Activated CD4-positive, alpha-beta T cell treated with anti-CD3 and anti-CD28 coated beads, Interleukin-2, amount 50 U/mL, for 1 hour (primary cell): Measurements from ENCODE around the gene NINL.

Experiments
- DNase-seq: peaks from one replicate; pipeline ENCODE4 v3.0.0-alpha.2; 2020

Gene NINL

GRCh38 chr20:25498280-25498606, 87.1 kb downstream of the NINL start:
- DNase-seq: no peak

DNA sequence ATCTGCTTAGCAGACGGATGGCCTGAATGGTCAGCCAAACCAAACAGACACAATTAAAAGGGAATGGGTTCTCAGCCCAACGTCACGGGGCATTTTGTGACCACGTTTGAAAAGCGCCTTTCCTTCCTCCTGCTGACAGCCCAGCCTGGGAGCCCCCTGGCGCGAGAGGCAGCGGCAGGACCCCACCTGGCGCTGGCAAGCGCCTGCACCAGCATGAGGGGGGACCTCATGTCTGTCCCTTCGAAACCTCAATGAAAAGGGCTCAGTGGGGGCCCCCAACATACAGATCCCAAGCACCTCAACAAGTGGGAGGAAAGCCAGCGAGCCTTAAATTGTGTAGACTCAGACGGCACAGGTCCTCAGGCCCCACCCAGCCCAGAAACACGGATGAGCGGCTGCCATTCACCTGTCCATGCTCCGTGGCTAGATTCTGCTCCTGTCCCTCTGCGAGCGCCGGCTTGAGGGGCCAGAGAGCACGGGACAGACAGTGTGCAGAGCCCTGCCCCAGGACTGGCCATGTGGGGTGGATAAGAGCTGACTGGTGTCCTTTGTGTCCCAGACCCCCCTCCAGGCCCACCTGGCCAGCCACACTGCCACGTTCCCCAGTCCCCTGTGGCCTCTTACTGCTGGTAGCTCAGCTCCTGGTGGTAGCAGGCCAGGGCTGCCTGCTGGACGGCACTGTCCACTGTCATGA, 87.6 kb downstream of the NINL start:
- no peak for DNase-seq

DNA sequence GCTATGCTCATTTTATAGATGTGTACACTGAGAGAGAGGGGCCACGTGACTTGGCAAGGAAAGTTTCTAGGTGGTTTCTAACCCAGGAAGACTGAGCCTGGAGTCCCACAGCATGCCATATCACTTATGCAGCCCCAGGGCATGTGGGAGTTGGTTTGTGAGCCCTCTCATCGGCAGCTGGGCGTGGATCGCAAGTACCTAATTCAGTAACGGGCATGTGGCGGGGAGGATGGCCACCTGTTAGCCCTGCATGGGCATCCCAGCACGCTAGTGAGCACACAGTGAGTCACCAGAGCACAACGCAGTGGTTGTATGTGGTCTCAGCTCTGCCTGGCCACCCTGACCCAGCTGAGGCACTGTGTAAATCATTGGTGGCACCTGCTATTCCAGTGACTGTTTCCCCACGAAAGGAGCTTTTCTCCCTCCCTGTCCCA, 88.3 kb downstream of the NINL start:
- no peak for DNase-seq

- no peak for DNase-seq
These were observed 89.0 kb downstream of the NINL start for GRCh38 chr20:25496165-25496967.

- DNase-seq: no peak
These were observed 90.0 kb downstream of the NINL start for GRCh38 chr20:25495189-25495824.

- no peak for DNase-seq
These were observed 90.7 kb downstream of the NINL start for GRCh38 chr20:25494506-25495188.

GRCh38 chr20:25493748-25494505, 91.4 kb downstream of the NINL start:
- DNase-seq: no peak

- DNase-seq: no peak
These were observed 92.2 kb downstream of the NINL start for GRCh38 chr20:25493137-25493536.

DNA sequence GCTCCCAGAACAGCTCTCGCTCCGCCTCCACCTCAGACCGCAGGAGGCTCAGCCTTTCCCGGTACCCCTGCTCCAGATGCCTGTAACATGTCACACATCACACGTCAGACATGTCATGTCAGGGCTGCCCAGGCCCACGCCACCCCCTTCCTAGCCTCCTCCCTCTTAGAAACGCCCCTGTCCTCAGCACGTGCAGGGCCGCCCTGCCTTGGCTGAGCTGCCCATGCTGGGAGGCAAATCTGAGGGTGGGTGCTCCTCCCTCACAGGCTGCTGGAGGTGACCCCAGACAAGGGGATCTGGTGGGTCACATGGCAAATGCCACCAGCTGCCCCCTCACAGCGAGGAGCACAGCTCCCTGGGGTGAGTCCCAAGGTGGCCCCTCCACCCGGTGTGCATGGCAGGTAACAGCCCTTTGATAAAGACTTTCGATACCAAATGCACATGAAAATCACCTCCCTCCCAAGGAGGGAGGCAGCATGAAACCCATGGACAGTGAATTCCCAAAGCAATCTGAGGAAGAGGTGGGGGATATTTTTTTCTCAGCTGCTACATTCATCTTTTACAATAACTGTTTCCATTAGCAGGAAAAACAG, 93.8 kb downstream of the NINL start:
- no peak for DNase-seq

DNA sequence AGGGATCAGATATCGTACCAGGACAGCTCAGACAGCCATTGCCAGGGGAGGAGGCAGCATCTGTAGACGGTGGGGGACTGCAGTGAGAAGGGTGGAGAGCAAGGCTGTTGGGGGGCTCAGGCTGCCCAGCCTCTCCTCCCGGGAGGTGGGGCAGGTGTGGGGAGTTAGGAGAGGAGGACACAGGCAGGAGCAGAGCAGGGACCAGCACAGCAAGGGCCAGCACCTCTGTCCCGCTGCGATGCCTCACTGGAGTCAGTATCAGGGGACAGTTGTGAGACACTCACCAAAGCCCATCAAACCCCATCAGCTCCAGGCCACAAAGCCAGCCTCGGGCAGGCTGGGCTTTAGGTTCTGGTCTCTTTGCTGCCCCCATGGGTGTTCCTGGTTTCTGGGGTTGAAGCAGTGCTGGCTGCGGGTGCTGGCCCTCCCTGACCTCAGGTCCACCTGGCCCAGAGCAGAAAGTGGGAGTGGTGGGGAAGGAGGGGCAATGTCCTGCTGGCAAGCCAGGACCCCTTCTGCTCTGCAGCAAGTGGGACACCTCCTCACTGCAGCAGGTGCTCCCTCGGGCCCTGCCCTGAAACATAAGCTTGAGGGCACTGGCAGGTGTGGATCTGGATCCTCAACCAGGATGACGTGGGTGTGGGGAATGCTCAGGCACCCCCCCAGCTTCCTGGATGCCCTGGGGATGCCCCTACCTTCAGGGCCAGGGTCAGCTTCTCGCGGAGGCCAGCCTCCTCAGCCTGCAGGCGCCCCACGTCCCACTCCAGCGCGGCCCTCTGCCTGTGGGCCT, 94.5 kb downstream of the NINL start:
- no peak for DNase-seq

DNA sequence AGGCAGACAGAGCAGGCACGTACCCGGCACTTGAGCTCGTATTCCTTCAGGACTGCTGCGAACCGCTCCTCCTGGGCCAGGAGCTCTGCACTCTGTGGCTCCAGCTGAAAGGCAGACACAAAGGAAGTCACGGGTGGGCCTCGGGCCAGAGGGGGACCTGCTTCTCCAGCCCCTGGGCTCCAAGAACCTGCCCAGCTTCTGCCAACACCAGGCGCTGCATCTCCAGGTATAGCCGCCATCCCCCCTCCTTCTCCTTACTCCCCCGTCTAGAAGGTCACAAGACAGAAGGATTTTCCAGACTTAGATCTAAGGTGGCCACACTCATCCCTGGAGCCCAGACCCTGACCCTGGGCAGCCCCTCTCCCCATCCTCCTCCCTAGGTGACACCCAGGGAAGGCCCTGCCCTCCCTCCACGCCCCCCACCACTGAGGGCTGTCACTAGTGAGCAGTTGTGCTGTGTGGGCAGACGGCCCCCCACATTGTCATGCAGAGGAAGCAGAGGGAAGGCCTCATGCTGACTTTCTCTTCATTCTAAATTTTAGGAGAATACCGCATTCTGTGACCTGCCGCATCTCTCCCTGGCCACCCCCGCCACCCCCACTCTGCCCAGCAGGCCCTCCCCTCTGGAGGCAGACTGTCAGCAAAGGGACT, 96.0 kb downstream of the NINL start:
- DNase-seq: no peak

DNA sequence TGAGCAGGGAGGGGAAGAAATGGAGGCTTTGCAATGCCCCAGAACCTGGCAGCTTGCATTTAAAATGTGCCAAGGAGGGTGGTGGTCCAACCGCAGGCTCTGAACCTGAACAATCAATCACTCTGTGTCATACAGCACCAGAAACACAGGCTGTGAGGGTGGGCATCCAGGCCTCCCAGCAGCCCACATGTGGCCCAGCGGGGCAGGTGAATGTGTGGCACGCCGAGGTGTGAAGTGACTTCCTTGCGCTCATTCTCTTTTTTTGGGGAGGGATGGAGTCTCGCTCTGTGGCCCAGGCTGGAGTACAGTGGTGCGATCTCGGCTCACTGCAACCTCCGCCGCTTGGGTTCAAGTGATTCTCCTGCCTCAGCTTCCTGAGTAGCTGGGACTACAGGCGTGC, 97.4 kb downstream of the NINL start:
- no peak for DNase-seq

- no peak for DNase-seq
These were observed 98.0 kb downstream of the NINL start for GRCh38 chr20:25487306-25487705.

- no peak for DNase-seq
These were observed 99.0 kb downstream of the NINL start for GRCh38 chr20:25486377-25486776.

- no peak for DNase-seq
These were observed 99.5 kb downstream of the NINL start for GRCh38 chr20:25485872-25486271.

GRCh38 chr20:25484911-25485511, 100.3 kb downstream of the NINL start:
- DNase-seq: no peak

- DNase-seq: no peak
These were observed 101.0 kb downstream of the NINL start for GRCh38 chr20:25484224-25484846.

- no peak for DNase-seq
These were observed 101.7 kb downstream of the NINL start for GRCh38 chr20:25483431-25484132.

GRCh38 chr20:25481918-25482253, 103.4 kb downstream of the NINL start:
- no peak for DNase-seq
